HG03442 (cell line): Measurements from ENCODE around the gene HAUS3.

Experiments
- ATAC-seq: cut with Tn5 transposase; IDR thresholded peaks from one replicate; pipeline ENCODE4 v1.9.1; 2021; ENCODE audit warnings: mild to moderate bottlenecking, moderate library complexity; ENCODE audit not compliant: unreplicated experiment

The HAUS3 gene

DNA sequence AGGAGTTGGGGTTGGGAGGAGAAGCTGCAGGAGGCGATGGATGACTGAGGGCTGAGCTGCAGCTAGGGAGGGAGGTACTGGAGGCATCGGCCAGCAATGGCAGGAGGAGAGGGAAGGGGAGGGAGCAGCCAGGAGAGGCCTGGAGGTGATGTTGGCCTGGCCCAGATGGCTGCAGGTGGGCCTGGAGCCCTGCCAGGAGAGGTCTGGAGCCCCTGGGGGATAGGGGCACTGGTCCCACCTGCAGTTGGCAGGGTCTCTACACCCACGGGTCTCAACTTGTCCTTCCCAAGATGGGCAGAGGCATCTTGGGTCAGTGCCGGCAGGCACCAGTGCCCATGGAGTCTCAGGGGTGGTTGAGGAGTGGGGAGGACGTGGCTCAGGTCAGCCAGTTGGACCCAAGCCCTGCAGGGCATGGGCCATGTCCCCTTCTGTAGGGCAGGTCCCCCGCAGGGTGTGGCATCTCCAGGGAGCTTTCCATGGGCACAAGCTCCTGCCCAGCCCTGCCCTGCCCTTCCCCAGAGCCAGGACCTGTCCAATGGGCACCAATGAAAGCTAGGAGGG lies 22.6 kb upstream of the HAUS3 start:
- no peak for ATAC-seq

DNA sequence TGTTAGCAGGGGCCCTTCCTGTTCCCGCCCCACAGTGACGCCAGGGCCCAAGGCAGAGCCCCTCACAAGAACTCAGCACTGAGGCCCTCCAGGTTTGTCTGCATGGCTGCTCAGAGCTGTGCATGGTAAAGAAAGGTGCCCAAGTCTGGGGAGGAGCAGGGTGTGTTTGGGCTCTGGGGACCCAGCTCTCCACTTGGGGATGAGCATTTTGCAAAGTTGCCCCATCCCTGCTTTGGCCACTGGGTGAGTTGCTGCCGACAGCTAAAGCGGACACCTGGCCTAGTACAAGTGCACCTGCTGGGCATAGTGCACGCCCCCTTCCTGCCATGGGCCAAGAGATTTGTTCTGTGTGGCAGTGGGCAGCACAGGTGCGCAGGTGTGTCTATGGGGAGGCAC lies 22.0 kb upstream of the HAUS3 start:
- ATAC-seq = no peak

DNA sequence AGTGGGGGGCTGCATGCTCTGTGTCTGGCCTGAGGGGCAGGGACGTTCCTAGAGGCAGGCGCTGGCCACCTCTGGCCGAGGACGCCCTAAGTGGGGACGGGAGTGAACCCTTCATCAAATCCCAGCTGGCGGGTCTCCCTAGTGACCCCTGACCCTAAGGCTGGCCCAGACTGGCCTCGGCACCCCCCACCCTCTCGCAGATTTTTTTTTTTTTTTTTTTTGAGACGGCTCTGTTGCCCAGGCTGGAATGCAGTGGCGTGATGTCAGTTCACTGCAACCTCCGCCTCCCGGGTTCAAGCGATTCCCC lies 21.0 kb upstream of the HAUS3 start:
- no peak for ATAC-seq

DNA sequence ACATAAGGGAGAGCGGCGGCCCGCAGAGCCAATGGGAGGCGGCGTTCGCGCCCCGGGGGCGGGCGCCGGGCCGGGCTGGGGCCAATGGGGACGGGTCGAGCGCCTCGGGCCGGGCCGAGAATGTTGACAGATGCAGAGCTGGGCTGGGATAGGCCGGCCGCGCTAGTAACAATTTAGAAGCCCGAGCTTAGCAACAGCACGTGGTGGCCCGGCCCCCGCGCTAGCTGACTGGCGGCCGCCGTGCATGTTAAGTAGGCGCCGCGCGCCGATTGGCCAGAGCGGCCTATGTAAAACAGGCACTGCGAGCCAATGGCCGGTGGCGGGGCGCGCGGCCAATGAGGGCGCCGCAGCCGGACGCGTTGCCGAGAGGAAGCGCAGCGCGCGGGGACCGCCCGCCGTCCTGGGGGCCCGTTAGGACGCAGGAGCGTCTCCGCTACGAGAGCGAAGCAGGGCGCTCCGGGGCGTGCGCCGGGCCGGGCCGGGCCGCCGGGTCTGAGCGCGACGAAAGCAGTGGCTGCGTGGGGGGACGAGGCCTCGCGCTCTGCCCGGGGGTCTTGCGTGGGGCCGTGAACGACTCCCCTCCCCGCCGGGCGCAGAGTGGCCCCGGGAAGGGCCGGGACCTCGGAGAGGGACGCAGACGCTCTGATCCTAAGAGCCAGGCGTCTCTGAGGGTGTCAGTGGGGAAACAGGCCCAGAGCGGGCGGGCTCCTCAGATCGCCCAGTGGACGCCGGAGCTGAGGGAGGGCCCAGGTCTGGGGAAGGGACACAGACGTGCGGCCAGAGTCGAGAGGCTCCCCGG lies 20.4 kb upstream of the HAUS3 start:
- ATAC-seq = peak; percentile 86

DNA sequence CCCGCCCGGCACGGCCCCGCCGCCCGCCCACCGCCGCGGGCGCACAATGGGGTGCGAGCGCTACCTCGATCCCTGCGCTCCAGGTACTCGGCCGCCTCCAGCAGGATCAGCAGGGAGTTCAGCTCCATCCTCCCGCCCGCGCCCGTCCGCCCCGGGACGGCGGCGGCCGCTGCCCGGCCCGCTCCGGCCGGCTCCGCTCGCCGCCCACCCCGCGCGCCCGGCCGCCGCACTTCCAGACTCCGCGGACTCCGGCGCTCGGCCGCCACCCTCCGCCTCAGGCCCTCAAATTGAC lies 19.9 kb upstream of the HAUS3 start, which contains the start of gene MXD4:
Gene MXD4 (minus strand): TSS at position 257 of the 292 bp plus-strand sequence. CDS start 129 bp downstream, at position 128.
- peak; percentile 1 for ATAC-seq

DNA sequence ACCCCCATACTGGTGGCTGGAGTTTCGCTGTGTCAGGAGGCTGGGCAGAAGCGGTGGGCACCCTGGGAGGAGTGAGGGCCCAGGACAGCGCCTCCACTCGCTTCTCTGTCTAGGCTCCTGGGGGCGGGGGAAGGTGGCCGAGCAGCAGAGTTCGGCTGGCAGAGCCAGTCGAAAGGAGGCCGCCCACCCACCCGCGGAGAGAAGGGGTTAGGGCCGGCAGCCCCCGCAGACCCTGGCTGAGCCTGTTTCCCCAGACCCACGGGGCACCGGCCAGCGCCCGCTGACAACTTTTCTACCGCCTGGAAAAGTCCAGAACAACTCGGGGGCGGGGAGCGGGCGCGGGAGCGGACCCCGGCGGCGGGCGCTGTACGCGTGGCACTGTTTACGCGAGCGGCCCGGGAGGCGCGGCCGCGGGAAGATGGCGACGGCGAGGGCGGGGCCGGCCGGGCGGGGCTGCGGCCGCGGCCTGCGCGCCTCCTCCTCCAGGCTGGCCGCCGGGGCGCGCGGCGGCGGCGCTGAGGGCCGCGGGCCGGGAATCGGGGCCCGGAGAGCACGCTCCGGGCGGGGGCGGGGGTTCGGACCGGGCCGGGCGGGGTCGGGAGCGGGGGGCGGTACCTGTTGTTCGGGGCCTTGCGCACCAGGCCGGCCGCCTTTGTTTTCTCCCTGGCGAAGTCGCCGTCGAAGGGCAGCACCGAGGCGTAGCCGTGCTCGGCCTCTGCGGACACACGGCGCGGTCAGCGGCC lies 19.4 kb upstream of the HAUS3 start:
- peak; percentile 20 for ATAC-seq

DNA sequence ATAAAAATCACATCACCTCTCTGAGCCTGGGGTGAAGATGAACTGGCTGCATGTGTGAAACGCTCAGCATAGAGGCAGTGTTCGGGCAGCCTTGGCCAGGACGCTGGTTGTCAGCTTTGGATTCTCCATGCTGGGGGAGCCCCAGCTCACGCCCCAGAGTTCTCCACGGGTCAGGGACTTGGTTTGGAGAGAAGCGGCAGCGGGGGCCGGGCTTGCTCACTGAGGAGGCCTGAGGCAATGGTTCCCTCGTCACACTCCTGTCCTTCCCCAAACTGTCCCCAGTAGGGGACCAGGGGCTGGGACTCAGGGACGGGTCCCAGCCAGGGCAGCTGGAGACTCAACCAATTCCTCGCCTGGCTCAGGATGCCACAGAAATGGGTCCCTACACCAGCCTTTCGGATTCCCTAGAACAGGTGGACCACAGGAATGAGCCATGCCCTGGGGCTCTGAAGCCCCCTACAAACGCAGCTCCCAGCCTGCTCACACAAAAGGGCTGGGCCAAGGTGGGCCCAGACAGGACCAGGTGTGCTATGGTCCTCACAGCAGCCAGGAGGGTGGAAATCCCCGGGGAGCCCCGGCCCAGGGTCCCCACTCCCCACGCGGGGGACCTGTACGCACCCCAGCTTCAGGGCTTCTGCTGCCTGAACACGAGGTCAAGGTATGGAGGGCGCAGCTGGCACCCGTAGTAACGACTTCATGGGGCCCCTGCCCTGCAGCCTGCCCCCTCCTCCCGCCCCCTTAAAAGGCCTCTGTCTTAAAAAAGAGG lies 18.6 kb upstream of the HAUS3 start:
- no peak for ATAC-seq

DNA sequence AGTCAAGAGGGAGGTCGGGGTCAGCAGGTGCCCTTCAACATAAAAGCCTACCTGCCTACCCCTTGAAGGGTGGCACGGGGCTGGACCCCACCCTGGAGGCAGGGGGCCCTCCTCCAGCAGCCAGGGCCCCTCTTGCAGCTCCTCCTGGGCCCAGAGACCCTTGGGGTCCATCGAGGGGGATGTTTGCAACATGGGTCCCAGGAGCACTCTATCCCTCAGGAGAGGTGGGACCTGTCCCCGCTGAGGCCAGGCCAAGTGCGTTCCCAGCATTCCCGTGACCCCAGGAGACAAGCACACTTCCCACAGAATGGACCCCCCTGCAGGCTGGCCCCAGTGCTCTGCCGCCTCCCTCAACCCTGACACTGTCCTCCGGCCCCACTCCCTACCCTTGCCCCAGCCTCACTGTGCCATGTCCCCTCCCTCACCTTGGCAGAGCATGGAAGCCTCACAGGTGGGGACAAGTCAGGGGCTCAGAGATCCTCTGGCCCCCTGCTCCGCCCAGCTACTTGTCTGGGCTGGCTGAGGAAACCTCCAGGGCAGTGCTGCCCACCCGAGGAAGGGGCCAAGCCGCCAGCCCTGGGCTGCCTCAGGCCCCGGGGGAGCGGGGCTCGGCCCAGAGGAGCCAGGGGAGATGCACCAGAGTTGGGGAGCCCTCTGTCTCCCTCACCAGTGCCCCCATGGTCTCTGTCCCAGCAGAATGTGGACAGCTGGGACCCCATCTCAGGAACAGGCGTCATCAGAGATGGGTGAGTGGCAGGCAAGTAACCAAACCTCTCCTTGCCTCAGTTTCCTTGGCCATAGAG lies 17.8 kb upstream of the HAUS3 start:
- ATAC-seq = no peak

DNA sequence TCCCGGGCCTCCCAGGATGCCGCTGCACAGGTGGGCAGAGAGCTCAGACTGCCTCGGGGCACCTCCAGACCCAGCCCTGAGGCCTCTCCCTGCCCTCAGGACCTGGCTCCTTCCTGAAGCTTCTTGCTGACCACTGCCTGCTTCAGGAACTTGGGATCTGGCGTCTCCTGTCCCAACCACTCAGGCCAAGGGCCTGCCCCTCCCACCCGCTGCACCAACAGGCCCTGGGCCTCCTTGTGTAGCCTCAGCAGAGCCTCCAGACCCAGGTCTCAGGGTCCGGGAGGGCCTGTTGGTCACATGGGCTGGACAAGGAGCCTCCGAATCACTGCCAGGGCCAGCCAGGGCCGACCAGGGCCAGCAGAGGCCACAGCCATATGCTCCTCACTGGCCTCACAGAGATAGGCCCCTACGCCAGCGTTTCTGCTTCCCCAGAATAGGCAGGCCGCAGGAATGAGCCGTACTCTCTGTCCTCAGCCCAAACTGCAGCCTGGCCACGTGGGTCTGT lies 17.2 kb upstream of the HAUS3 start:
- ATAC-seq = no peak

DNA sequence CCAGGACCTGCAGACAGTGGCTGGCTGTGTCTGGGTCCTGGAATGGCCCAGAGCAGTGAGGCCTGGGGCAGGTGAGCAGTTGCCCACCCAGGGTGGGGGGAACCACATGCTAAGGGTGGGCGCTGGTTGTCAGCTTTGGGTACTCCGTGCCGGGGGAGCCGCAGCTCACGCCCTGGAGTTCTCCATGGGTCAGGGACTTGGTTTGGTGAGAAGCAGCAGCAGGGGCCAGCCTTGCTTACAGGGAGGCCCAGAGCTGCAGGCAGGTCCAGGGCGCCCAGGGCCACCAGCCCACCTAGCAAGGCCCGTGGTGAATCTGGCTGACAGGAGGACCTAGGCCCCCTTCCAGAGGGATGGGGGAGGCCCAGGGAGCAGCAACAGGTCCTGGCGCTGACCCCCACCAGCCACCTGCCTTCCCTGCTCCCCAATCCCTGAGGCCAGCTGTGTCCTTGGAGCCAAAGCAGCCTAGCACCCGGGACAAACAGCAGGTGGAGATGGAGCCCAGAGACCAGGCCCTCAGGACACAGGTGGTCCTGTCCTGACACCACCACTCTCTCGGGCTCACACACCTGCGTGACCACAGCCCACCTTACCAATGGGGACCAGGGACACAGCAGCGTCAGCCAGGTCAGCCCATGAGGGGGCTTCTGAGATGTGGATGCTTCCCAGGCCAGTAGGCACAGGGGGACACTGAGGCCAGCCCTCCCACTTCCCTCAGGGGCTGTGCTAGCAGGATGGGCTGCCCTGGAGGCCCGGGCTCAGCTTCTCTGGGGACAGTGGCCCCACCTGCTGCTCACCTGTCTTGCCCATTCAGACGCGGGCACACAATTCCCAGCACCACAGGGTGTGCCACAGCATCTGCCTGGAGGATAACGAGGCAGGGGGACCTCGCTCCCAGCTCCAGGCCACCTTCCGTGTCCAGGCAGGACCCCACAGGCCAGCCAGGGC lies 16.4 kb upstream of the HAUS3 start:
- ATAC-seq = no peak

DNA sequence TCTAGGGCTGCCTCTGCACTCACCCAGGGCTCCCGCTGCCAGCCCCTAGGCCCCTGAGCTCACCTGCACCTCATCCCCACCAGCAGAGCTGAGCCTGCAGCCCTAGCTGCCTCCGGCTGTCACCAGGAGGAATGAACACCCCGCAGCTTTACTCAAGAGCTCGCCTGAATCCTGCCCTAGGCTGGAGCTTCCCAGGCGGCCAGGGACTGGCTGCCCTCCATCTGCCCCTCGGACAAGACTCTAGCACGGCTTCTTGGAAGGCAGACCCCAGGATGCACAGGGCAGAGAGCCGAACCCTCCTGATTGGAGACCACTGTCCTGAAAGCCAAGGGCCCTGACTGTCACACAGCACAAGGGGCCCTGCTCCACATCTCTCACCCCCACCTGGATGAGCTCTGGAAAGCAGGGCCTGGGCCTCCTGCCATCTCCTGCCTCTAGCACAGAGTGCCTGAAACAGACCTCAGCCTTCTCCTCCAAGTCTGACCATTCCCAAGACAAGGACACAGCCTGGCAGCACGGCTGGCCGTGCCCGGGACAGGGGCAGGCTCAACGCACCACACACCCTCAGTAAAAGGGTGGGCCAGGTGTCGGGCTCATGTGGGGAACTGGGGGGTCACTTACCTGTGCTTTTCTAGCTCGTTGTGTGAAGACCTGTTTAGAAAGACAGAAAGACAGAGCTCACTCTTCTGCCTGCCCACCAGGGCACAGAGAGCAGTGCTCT lies 15.6 kb upstream of the HAUS3 start:
- no peak for ATAC-seq

DNA sequence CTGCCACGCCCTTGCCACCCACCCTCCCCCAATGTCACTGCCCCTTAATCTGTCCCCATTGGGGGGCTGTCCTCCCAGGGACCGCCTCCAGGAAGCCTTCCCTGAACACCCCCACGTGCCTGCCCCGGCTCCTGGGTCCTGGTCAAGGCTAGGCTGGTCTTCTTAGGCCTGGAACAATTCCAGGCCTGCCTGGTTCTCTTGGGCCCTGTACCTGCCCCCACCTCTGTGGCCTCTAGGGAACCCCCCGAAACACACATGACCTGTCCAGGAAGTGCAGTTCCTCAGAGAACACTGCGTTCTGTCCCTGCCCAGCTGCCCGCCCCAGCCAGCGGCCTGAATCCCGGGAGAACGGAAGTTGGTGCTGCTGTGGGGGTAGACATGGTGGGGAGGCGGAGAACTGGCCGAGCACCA lies 14.9 kb upstream of the HAUS3 start:
- no peak for ATAC-seq

DNA sequence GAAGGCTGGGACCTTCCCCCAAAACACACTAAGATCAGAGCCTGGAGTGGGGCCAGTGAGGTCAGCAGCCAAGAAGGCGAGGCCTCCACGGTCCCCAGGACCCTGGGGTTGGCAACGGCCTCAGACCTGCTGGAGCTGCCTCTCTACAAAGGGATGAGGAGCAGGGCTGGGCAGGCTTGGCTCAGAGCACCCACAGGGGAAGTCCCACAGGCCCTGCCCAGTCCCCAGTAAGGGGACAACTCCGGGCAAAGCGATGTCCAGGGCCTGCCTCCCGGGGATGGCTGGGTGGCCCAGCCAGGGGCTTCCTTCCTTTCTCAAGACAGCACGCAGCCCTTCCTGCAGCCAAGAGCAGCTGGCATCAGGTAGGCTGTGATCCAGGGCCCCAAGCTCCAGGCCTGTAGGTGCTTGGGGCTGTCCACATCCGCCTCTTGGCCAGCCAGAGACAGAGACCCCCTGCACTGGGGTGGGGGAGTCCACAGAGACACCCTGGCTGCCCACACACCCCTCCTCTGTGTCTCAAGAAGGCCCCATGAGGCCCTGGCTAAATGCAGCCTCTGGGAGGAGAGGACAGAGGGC lies 14.3 kb upstream of the HAUS3 start:
- no peak for ATAC-seq

DNA sequence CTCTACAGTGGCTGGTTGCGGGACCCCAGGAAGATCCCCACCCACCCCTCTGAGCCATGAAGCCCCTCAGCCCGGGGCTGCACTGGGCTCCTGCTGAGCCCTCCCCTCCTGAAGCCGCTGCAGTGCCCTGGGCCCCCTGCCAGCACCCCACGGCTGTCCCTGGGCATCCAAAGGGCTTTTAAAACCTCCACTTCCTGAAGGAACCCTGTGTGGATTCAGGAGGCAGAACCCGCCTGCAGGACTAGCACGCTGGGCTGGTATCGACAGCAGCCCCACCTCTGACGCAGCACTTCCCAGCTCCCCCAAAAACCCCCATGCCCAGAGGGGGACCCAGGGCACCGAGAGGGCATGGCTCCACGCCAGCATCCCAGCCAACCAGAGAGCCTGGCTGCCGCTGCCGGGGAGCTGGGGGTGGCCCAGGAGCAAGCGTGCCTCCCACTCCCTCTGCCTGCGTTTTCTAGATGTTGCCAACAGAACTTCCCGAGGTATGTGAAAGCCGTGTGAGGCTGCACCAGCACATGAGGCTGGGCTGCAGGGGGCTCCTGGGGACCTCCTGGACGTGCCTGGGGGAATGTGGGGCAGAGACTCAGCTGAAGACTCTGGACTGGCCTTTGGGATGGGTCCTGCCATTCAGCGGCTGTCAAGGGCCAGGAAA lies 13.7 kb upstream of the HAUS3 start:
- no peak for ATAC-seq

DNA sequence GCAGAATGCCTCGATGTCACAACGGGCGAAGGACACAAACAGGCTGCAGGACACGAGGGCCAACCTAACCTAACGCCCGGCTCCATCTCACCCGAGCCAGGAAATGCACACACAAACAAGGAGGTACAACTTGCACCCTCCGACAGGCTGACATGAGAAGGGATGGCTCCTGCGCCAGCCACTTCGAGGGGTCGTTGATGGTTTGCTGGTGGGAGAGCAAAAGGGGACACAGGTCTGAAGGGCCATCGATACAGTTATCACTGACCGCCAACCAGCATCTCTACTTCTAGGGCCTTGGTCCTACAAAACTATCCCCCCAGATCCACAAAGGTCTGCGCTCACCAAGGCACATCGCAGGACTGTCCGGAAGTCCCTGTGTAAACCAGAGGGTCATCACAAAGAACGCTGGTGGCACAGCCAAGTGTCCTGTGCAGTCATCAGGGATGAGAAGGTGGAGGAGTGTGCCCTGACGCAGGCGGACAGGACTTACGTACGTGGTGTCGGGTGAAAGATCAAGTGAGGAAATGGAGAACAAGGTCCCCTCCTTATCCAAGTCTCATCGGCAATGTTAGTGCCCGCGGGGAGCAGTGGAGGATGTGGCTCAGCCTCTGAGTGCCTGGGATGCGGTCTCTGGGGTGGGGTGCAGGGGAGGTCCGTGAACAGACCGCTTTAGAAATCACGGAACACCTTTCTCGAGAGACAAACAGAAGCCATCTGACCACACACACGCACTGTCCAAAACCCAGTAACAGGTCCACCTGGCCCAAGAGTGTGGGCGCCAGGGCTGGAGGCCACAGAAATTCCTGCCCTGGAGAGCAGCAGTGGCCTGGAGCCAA lies 13.0 kb upstream of the HAUS3 start:
- ATAC-seq = no peak

DNA sequence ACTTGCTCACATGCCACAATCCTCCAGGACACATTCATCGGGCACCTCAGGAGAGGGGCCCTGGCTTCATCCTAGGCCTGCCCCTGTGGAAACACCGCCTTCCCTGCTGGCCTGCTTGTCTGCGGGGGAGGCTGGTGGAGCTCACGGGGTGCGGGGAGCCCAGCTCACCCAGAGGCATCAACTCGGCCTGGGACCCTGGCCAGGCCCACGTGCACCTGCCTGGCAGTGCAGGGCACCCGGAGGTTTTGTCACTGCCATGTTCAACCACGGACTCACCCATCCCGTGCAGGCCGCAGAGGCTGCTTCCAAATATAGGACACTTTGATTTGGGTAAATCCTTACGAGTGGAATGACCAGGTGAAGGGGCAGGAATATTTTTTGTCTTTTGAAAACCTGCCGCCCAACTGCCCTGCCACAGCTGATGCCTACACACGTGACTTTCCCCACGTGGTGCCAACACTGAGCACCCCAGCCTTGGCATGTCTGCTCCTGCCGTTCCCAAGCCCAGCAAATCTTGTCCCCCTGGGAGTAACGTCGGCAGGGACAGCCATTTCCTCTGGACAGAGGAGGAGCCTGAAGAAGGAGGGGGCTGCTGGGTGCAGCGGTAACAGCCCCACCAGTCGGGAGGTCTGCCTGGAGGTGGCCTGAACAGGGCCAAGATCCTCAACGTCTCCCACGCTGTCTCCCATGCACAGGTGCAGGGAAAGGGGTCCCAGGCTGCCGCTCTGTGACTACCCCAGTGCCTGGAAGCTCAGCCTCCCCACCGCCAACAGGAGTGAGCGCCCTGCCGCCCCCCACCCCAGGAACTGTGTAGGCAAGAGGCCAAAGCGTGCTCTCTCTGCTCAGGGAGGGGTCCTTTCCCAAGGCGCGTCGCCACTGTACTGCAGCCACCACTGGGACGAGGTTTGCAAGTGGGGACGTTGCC lies 11.5 kb upstream of the HAUS3 start:
- ATAC-seq = no peak
